ENCODE data around the gene MINDY2. TPM values are rescaled to one million over a fixed set of nuclear protein-coding genes. Genes with fewer than 3 reads are reported as not detected.

Gene MINDY2
- total RNA-seq, 4 donors from 2014 or later = 7.4 to 12.7 (median 10.4) TPM

DNA sequence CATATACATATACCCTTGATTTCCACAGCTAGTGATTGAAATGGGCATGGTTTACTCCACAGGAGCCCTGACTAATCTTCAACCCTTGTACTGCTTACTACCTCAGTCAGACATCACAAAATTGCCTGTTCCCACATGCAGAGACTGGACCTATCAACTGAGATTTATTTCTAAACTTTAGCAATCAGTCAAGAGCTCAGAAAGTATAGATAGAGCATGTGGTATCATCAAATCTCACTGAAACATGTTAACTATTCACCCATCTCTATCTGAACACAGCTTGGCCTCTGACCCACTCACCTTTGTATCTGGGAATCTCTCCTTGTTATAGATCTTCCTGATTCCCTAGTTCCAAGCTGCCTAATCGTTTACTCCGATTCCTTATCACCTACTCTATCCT is 36.2 kb upstream of the MINDY2 start:
- H3K27ac ChIP-seq = no peak overlapping the region
- TF ChIP-seq POLR2A (IDR thresholded peaks at IDR 0.05) = no peak
- TF ChIP-seq, protein P1, sequence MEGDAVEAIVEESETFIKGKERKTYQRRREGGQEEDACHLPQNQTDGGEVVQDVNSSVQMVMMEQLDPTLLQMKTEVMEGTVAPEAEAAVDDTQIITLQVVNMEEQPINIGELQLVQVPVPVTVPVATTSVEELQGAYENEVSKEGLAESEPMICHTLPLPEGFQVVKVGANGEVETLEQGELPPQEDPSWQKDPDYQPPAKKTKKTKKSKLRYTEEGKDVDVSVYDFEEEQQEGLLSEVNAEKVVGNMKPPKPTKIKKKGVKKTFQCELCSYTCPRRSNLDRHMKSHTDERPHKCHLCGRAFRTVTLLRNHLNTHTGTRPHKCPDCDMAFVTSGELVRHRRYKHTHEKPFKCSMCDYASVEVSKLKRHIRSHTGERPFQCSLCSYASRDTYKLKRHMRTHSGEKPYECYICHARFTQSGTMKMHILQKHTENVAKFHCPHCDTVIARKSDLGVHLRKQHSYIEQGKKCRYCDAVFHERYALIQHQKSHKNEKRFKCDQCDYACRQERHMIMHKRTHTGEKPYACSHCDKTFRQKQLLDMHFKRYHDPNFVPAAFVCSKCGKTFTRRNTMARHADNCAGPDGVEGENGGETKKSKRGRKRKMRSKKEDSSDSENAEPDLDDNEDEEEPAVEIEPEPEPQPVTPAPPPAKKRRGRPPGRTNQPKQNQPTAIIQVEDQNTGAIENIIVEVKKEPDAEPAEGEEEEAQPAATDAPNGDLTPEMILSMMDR (IDR thresholded peaks at IDR 0.05) = no peak
- H3K9me3 ChIP-seq = no peaks in the 10 kb centered on the region
- H3K36me3 ChIP-seq = no peaks in the 10 kb centered on the region
- H3K4me1 ChIP-seq = peaks cover 0 to 13% (median 1%) of the 10 kb centered on the region in 4 donors
- H3K4me3 ChIP-seq = no peak overlapping the region
- no peaks in the 10 kb centered on the region for H3K27me3 ChIP-seq
- DNase-seq = no peak

- H3K4me3 ChIP-seq = no peak overlapping the region
- no peaks in the 10 kb centered on the region for H3K27me3 ChIP-seq
- H3K9me3 ChIP-seq = no peaks in the 10 kb centered on the region
- DNase-seq = no peak
- H3K27ac ChIP-seq = no peak overlapping the region
- TF ChIP-seq, protein P1 (IDR thresholded peaks at IDR 0.05) = no peak
- no peak for TF ChIP-seq POLR2A (IDR thresholded peaks at IDR 0.05)
- H3K4me1 ChIP-seq = peaks cover 0 to 13% (median 1%) of the 10 kb centered on the region in 4 donors
- H3K36me3 ChIP-seq = no peaks in the 10 kb centered on the region
Observed at GRCh38 chr15:58736018-58736643, 35.0 kb upstream of the MINDY2 start.

DNA sequence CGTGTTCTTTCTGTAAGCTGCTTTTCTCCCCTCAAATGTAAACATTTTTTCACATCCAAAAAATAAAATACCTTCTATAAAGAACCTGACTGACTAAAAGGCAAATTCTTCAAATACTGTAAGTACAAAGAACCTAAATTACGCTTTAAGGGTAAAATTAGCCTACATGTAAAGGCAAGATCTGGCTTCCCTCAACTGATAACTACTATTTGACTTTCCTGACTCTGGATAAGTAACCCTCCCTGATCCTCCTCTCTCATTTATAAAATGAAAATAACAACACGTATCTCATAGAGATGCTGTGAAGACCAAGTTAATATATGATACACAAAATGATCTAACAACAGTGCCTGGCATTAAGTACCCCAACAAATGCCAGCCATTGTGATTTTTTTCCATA is 33.8 kb upstream of the MINDY2 start:
- Histone ChIP-seq H3K4me3 (no peak overlapping the region), H3K27me3 (no peaks in the 10 kb centered on the region), H3K27ac (no peak overlapping the region), H3K9me3 (no peaks in the 10 kb centered on the region), H3K36me3 (no peaks in the 10 kb centered on the region), H3K4me1 (peaks cover 0 to 16% (median 1%) of the 10 kb centered on the region in 4 donors)
- DNase-seq = no peak
- TF ChIP-seq, protein P1 (IDR thresholded peaks at IDR 0.05) = no peak
- no peak for TF ChIP-seq POLR2A (IDR thresholded peaks at IDR 0.05)

DNA sequence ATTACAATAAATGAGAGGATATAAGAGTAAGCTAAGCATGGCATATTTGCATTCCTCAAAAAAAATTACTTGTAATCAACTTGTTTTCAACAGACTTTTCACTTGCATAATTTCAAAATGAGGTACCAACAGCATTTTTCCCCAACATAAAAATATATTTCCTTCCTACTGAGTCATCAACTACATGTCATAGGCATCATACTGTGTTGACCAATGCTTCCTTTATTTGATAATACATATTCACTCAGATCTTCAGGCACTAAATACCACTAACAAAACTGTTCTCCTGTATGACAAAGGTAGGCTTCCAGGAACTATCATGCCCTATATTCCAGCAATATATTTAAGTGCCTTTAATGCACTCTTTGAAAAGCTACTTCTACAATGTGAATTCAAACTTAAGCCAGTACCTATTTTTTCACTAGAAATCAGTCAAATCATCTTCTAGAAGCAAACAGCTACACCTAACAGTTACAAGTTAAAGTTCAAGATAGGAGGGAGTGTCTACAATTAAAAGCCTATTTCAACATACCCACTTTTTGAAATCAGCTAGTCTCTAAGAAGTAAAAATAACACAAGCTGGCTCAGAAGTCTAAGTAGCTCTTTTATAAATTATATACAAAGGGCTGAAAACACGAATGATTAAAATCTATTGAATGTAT is 32.9 kb upstream of the MINDY2 start:
- H3K4me1 ChIP-seq = peaks cover 0 to 22% (median 1%) of the 10 kb centered on the region in 4 donors

DNA sequence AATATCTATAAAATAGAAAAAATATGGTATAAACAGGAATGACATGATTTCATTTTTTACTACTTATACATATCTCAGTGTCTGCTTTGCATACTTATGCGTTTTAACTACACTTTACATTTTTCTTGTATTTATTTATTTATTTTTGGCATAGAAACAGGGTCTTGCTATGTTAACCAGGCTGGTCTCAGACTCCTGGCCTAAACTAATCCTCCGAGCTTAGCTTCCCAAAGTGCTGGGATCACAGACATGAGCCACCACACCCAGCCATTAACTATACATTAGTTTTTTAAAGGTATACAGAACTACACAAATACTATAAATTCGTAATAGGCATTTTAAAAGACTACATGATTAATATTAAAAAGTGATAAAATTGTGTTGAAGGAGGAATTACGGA is 30.7 kb upstream of the MINDY2 start:
- Histone ChIP-seq H3K9me3 (no peaks in the 10 kb centered on the region), H3K4me1 (peaks cover 0 to 16% (median 1%) of the 10 kb centered on the region in 4 donors), H3K36me3 (no peaks in the 10 kb centered on the region), H3K27me3 (no peaks in the 10 kb centered on the region), H3K27ac (no peak overlapping the region), H3K4me3 (no peak overlapping the region)
- DNase-seq = no peak
- no peak for TF ChIP-seq POLR2A (IDR thresholded peaks at IDR 0.05)
- TF ChIP-seq, protein P1 (IDR thresholded peaks at IDR 0.05) = no peak

More for the DNA sequence above, 32.9 kb upstream of the MINDY2 start:
- no peak for DNase-seq
- TF ChIP-seq, protein P1 (IDR thresholded peaks at IDR 0.05) = no peak
- Histone ChIP-seq H3K4me3 (no peak overlapping the region), H3K27ac (peak overlapping the region in 1 of 4 donors; percentile 2), H3K27me3 (no peaks in the 10 kb centered on the region), H3K9me3 (no peaks in the 10 kb centered on the region), H3K36me3 (no peaks in the 10 kb centered on the region)
